Natural killer cell treated with Interleukin-12 subunit alpha and Interleukin-12 subunit beta and Interleukin-15 and Interleukin-18, amount 100 ng/mL, for 72 hours (primary cell): ENCODE data around the gene ITGAV. TPM values are rescaled to one million over a fixed set of nuclear protein-coding genes. Genes with fewer than 3 reads are reported as not detected.

Experiments used
- ATAC-seq, 2 donors: fragments of 150-1000 bp; cut with Tn5 transposase in 1 of 2; sonication (Bioruptor Pico), chemical (Tn5 transposase) in 1 of 2; 2 replicates each; pipeline ENCODE4 v1.10.0; 2021
- DNase-seq: peaks from one replicate; pipeline ENCODE4 v3.0.0; 2022; ENCODE audit warnings: low spot score
- H3K27ac Mint-ChIP-seq, 2 donors: 1 replicate in 1 of 2; 2 replicates in 1 of 2; pipeline ENCODE4 v1.8.0; 2022; ENCODE audit warnings: mixed read lengths in 2 of 2, mild to moderate bottlenecking in 1 of 2, moderate library complexity in 1 of 2
- H3K27me3 Mint-ChIP-seq, 2 donors: 1 replicate in 1 of 2; 2 replicates in 1 of 2; pipeline ENCODE4 v1.8.0; 2022; ENCODE audit warnings: mixed read lengths in 2 of 2
- H3K36me3 Mint-ChIP-seq: one replicate; pipeline ENCODE4 v1.8.0; 2022; ENCODE audit warnings: mixed read lengths
- H3K4me1 Mint-ChIP-seq, 2 donors: 1 replicate in 1 of 2; 2 replicates in 1 of 2; pipeline ENCODE4 v1.8.0; 2022; ENCODE audit warnings: low read depth in 2 of 2, mixed read lengths in 2 of 2, mild to moderate bottlenecking in 1 of 2
- H3K4me3 Mint-ChIP-seq: one replicate; pipeline ENCODE4 v1.8.0; 2022; ENCODE audit warnings: mixed read lengths
- H3K9me3 Mint-ChIP-seq: 2 replicates; pipeline ENCODE4 v1.8.0; 2022; ENCODE audit warnings: mixed read lengths
- total RNA-seq, 2 donors: library from RNA; stranded (reverse); gene quantifications; one replicate each; pipeline ENCODE4 v1.2.3, GENCODE V29; 2022

ITGAV gene
- total RNA-seq, 2 donors from 2014 or later: 11.3 to 17.4 TPM

GRCh38 chr2:186611526-186611925, 21.7 kb downstream of the ITGAV start:
- H3K36me3 Mint-ChIP-seq: peaks cover 4% of the 10 kb centered on the region
- no peak overlapping the region for H3K27ac Mint-ChIP-seq
- H3K27me3 Mint-ChIP-seq: no peaks in the 10 kb centered on the region
- DNase-seq: no peak
- ATAC-seq: no peak
- H3K9me3 Mint-ChIP-seq: no peaks in the 10 kb centered on the region
- H3K4me1 Mint-ChIP-seq: peaks cover 0 to 6% of the 10 kb centered on the region in 2 donors
- H3K4me3 Mint-ChIP-seq: no peak overlapping the region

GRCh38 chr2:186612026-186612425, 22.2 kb downstream of the ITGAV start:
- DNase-seq (no peak), ATAC-seq (no peak)
- Mint-ChIP-seq H3K9me3 (no peaks in the 10 kb centered on the region), H3K4me1 (peaks cover under 1 to 6% of the 10 kb centered on the region in 2 donors), H3K36me3 (no peaks in the 10 kb centered on the region), H3K27me3 (no peaks in the 10 kb centered on the region), H3K4me3 (no peak overlapping the region), H3K27ac (no peak overlapping the region)

- H3K4me1 Mint-ChIP-seq: peaks cover 2 to 6% of the 10 kb centered on the region in 2 donors
- H3K27me3 Mint-ChIP-seq: no peaks in the 10 kb centered on the region
- no peak for ATAC-seq
- no peaks in the 10 kb centered on the region for H3K36me3 Mint-ChIP-seq
- no peak overlapping the region for H3K27ac Mint-ChIP-seq
- no peak overlapping the region for H3K4me3 Mint-ChIP-seq
- no peak for DNase-seq
- no peaks in the 10 kb centered on the region for H3K9me3 Mint-ChIP-seq
Measured at GRCh38 chr2:186612555-186613440, 22.9 kb downstream of the ITGAV start.

- no peaks in the 10 kb centered on the region for H3K36me3 Mint-ChIP-seq
- H3K27ac Mint-ChIP-seq: no peak overlapping the region
- ATAC-seq (no peak), DNase-seq (no peak)
- H3K4me3 Mint-ChIP-seq: no peak overlapping the region
- H3K27me3 Mint-ChIP-seq: no peaks in the 10 kb centered on the region
- no peaks in the 10 kb centered on the region for H3K9me3 Mint-ChIP-seq
- H3K4me1 Mint-ChIP-seq: peaks cover 2 to 6% of the 10 kb centered on the region in 2 donors
Measured at GRCh38 chr2:186614373-186614772, 24.5 kb downstream of the ITGAV start.

DNA sequence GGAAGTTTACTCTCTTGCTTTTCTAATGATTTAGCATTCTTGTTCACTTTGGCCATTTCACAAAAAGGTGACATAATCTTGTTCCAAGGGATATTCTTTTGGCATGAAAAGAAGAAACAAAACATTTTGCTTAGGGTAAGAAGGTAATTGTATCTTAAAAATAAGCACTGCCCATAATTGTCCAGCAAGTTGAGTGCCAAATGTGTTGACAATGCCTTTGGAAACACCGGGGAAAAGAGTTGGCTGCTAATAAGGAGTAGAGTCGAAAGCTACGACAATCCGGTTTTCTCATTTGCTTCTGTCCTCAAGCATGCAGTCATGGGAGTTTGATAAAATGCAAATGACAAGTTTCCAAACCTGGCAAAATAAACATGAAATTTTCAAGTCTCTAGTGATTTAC, 27.3 kb downstream of the ITGAV start:
- ATAC-seq: no peak
- no peak for DNase-seq
- Mint-ChIP-seq H3K27ac (no peak overlapping the region), H3K27me3 (no peaks in the 10 kb centered on the region), H3K9me3 (no peaks in the 10 kb centered on the region), H3K36me3 (no peaks in the 10 kb centered on the region), H3K4me1 (peaks cover 0 to 2% of the 10 kb centered on the region in 2 donors), H3K4me3 (no peak overlapping the region)

GRCh38 chr2:186617771-186618170, 27.9 kb downstream of the ITGAV start:
- Mint-ChIP-seq H3K9me3 (no peaks in the 10 kb centered on the region), H3K36me3 (peaks cover 2% of the 10 kb centered on the region), H3K27me3 (no peaks in the 10 kb centered on the region), H3K27ac (no peak overlapping the region), H3K4me3 (no peak overlapping the region), H3K4me1 (peaks cover 1 to 2% of the 10 kb centered on the region in 2 donors)
- ATAC-seq (no peak), DNase-seq (no peak)

- Mint-ChIP-seq H3K4me3 (no peak overlapping the region), H3K4me1 (peaks cover 2 to 7% of the 10 kb centered on the region in 2 donors), H3K9me3 (no peaks in the 10 kb centered on the region), H3K27ac (no peak overlapping the region), H3K27me3 (no peaks in the 10 kb centered on the region), H3K36me3 (peaks cover 11% of the 10 kb centered on the region)
- DNase-seq (no peak), ATAC-seq (no peak)
Measured at GRCh38 chr2:186618696-186619095, 28.8 kb downstream of the ITGAV start.

- no peaks in the 10 kb centered on the region for H3K9me3 Mint-ChIP-seq
- no peak overlapping the region for H3K27ac Mint-ChIP-seq
- ATAC-seq: no peak
- no peak overlapping the region for H3K4me3 Mint-ChIP-seq
- H3K4me1 Mint-ChIP-seq: peaks cover 0 to 7% of the 10 kb centered on the region in 2 donors
- H3K27me3 Mint-ChIP-seq: no peaks in the 10 kb centered on the region
- H3K36me3 Mint-ChIP-seq: peaks cover 16% of the 10 kb centered on the region
- no peak for DNase-seq
Measured at GRCh38 chr2:186623084-186623483, 33.2 kb downstream of the ITGAV start.

- Mint-ChIP-seq H3K27me3 (no peaks in the 10 kb centered on the region), H3K9me3 (no peaks in the 10 kb centered on the region), H3K27ac (no peak overlapping the region), H3K36me3 (peaks cover 16% of the 10 kb centered on the region), H3K4me1 (peaks cover 3 to 7% of the 10 kb centered on the region in 2 donors), H3K4me3 (no peak overlapping the region)
- DNase-seq (no peak), ATAC-seq (no peak)
Measured at GRCh38 chr2:186624276-186624675, 34.4 kb downstream of the ITGAV start.

GRCh38 chr2:186629250-186629996, 39.6 kb downstream of the ITGAV start:
- Mint-ChIP-seq H3K27ac (no peak overlapping the region), H3K36me3 (no peaks in the 10 kb centered on the region), H3K9me3 (no peaks in the 10 kb centered on the region), H3K27me3 (no peaks in the 10 kb centered on the region), H3K4me1 (peaks cover 0 to 3% of the 10 kb centered on the region in 2 donors), H3K4me3 (no peak overlapping the region)
- DNase-seq (no peak), ATAC-seq (no peak)

GRCh38 chr2:186632417-186632816, 42.6 kb downstream of the ITGAV start:
- peaks cover 0 to 3% of the 10 kb centered on the region in 2 donors for H3K4me1 Mint-ChIP-seq
- no peak for ATAC-seq
- H3K4me3 Mint-ChIP-seq: no peak overlapping the region
- no peak for DNase-seq
- no peaks in the 10 kb centered on the region for H3K27me3 Mint-ChIP-seq
- H3K27ac Mint-ChIP-seq: no peak overlapping the region
- H3K36me3 Mint-ChIP-seq: no peaks in the 10 kb centered on the region
- no peaks in the 10 kb centered on the region for H3K9me3 Mint-ChIP-seq

- no peak for ATAC-seq
- Mint-ChIP-seq H3K4me3 (no peak overlapping the region), H3K9me3 (no peaks in the 10 kb centered on the region), H3K36me3 (no peaks in the 10 kb centered on the region), H3K4me1 (peaks cover under 1 to 3% of the 10 kb centered on the region in 2 donors), H3K27ac (no peak overlapping the region), H3K27me3 (no peaks in the 10 kb centered on the region)
- DNase-seq: no peak
Measured at GRCh38 chr2:186634701-186635100, 44.8 kb downstream of the ITGAV start.

DNA sequence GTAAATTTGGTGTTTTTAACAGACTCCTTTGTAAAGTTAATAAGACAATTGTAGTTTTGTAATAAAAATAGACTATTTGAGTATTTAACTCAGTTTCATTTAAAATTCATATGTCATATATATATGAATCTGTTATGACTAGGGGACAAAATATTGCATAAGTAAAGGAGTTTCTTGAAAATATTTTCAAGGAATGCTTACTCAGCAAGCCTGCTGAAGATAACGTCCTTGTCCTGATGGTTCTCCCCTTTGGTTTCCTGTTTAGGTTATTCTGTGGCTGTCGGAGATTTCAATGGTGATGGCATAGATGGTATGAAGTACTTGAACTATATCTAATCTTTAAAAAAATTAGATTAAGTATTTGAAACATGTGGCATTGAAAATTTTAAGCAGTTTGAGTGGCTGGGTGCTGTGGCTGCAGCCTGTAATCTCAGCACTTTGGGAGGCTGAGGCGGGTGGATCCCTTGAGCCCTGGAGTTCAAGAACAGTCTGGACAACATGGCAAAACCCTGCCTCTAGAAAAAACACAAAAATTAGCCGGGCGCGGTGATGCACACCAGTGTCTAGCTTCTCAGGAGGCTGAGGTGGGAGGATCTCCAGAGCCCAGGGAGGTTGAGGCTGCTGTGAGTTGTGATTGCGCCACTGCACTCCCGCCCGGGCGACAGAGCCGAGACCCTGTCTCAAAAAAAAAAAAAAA, 47.1 kb downstream of the ITGAV start:
- peaks cover 6 to 11% of the 10 kb centered on the region in 2 donors for H3K4me1 Mint-ChIP-seq
- H3K4me3 Mint-ChIP-seq: no peak overlapping the region
- DNase-seq: no peak
- no peak overlapping the region for H3K27ac Mint-ChIP-seq
- H3K9me3 Mint-ChIP-seq: no peaks in the 10 kb centered on the region
- no peaks in the 10 kb centered on the region for H3K27me3 Mint-ChIP-seq
- no peak for ATAC-seq
- H3K36me3 Mint-ChIP-seq: peaks cover 5% of the 10 kb centered on the region

- H3K27me3 Mint-ChIP-seq: no peaks in the 10 kb centered on the region
- peaks cover 6 to 11% of the 10 kb centered on the region in 2 donors for H3K4me1 Mint-ChIP-seq
- DNase-seq (no peak), ATAC-seq (no peak)
- peaks cover 5% of the 10 kb centered on the region for H3K36me3 Mint-ChIP-seq
- H3K27ac Mint-ChIP-seq: no peak overlapping the region
- no peaks in the 10 kb centered on the region for H3K9me3 Mint-ChIP-seq
- H3K4me3 Mint-ChIP-seq: no peak overlapping the region
Measured at GRCh38 chr2:186637497-186637800, 47.6 kb downstream of the ITGAV start.
